HL-60/S4 treated with retinoic acid at 250 ng/mL for 4 days and 3 days (cell line): Measurements from ENCODE around the gene HLA-DMA.

ENCODE experiments used
- in situ Hi-C: fragments of 300-500 bp; cut with MboI; formaldehyde crosslinking; loops from 2 replicates; pipeline ENCODE4 v1.7.0; 2022; ENCODE audit warnings: low sequenced_read_pairs

Gene HLA-DMA

GRCh38 chr6:32976334-32977069, 23.6 kb upstream of the HLA-DMA start:
- in situ Hi-C loops = loop anchor here (25.0 kb wide), 1 partner anchor 89 kb away; no protein-coding TSS in a partner anchor

DNA sequence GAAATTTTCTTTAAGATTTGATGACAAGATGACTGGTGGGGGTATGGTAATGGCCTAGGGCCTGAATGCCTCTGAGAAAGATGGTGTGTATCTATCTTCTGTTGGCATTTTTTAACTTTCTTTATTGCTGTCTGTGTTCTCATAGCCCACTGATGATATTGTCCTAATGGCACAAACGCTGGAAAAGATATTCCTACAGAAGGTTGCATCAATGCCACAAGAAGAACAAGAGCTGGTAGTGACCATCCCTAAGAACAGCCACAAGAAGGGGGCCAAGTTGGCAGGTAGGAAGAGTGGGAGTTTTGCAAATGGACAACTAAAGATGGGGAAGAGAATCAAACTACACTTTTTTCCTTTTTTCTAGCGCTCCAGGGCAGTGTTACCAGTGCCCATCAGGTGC, 23.0 kb upstream of the HLA-DMA start:
- in situ Hi-C loops = loop anchor here (25.0 kb wide), 1 partner anchor 89 kb away; no protein-coding TSS in a partner anchor

DNA sequence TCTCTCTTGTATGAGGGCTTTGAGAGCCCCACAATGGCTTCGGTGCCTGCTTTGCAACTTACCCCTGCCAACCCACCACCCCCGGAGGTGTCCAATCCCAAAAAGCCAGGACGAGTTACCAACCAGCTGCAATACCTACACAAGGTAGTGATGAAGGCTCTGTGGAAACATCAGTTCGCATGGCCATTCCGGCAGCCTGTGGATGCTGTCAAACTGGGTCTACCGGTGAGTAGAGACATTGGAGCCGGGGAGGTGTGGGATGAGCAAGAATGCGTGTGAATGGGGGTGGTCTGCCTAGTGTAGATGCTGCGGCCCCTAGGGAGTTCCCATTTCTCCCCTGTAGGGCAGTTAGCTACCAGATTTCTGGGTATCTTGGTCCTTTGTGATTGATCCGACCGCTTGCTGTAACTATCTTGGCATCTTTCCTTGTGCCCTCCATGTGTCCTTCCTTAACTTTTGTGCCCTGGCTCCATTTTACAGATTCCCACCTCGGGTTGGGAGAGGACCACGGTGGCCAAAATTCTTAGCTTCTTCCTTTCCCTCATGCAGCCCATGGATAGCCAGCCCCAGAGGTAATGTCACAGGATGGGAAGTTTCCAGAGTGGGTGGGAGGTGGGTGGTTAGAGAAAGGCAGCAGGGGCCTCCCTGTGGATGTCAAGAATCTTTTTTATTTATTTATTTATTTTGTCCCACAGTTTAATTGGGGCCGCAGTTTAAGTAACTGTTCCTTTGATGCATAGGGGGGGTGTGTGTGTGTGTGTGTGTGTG, 21.8 kb upstream of the HLA-DMA start:
- in situ Hi-C loops = loop anchor here (25.0 kb wide), 1 partner anchor 87 kb away; no protein-coding TSS in a partner anchor

- in situ Hi-C loops = no loop called here
These were observed 21.1 kb upstream of the HLA-DMA start for GRCh38 chr6:32974016-32974333.

- in situ Hi-C loops = no loop called here
These were observed 20.5 kb upstream of the HLA-DMA start for GRCh38 chr6:32973144-32974015.

DNA sequence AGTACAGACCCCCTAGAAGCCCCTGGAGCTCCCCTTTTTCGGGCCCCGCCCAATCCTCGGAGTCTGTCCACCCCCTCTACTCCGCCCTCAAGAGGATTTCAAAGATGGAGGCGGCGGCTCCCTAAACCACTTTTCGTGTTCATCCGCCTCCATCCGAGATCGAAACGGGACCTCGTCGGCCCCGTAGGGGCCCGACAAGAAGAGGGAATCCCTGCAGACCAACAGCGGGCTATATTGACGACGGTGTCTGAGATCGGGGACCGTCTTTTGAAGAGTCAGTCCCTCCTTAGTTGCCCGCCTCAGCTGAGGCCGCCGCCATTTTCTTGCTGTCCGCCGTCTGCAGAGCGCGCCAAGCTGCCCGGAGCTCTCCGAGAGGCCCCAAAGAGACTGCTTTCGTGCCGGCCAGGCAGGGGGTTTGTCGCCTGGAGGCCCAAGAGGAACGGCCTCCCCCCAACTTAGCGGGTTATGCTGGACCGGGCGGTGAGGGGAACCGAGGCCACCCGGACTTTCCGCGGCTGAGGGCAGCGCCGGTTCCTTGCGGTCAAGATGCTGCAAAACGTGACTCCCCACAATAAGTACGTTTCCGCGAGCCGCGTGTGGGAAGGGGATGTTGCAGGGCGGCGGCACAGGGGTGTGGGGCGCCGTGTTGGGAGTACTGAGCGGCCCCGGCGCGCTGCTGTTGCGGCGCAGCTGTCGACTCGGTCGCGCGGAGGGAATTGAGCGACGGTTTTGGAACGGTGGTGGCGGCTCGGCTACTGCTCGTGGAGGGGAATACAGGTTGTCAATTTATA, 19.7 kb upstream of the HLA-DMA start:
- in situ Hi-C loops = no loop called here

GRCh38 chr6:32971581-32972352, 18.9 kb upstream of the HLA-DMA start:
- in situ Hi-C loops = no loop called here

DNA sequence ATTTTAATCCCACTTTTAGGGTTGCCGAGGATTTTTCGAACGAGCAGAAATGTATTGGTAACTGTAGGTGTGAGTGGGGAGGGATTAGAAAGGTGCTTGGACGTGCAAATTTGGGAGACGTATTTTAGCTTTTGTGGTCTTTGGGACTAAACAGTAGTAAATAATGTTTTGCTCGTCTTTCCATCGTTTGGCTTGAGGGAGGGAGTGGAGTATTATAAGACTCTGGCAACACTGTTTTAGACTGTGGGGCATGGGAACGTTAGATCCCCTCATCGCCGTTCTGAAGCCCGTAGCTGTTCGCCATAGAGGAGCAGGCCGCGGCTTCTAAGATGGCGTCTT, 18.3 kb upstream of the HLA-DMA start:
- in situ Hi-C loops = no loop called here

DNA sequence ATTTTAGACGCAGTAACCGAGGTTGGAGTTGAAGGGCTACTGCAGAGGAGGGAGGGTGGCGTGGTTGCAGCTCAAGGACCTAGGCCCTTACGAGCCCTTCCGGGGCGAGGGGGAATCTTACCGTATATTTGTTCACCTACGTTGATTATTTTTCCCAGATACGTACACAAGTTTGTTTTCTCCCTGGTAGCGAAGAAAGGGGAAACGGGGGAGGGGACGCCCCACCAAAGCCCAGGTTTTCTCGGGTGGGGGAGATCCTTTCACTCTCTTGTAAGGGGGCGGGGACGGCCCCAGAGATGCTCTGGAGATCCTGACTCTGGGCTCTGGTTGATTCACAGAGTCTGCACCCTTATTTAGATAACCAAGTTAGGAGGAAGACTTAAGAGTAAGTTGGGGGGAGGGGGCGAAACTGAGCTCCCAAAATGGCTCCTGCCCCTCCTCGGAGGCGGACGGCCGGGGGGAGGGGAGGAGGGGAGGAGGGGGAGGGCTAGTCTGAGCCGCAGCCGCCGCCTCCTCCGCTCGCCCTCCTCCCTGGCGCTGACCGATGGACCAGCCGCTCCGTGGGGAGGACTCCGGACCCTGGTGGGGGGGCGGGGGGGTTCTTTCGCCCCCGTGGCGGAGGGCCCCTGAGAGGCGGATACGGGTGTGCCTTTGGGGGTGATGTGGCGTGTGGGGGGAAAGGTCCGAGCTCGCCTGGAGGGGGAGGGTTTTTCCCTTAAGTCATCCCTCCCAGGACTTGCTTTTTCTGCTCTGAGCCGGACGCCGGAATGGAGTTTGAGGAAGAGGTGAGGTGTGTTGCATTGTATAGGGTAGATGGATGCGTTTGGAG, 17.7 kb upstream of the HLA-DMA start:
- in situ Hi-C loops = no loop called here

GRCh38 chr6:32969685-32970412, 17.0 kb upstream of the HLA-DMA start:
- in situ Hi-C loops = no loop called here

DNA sequence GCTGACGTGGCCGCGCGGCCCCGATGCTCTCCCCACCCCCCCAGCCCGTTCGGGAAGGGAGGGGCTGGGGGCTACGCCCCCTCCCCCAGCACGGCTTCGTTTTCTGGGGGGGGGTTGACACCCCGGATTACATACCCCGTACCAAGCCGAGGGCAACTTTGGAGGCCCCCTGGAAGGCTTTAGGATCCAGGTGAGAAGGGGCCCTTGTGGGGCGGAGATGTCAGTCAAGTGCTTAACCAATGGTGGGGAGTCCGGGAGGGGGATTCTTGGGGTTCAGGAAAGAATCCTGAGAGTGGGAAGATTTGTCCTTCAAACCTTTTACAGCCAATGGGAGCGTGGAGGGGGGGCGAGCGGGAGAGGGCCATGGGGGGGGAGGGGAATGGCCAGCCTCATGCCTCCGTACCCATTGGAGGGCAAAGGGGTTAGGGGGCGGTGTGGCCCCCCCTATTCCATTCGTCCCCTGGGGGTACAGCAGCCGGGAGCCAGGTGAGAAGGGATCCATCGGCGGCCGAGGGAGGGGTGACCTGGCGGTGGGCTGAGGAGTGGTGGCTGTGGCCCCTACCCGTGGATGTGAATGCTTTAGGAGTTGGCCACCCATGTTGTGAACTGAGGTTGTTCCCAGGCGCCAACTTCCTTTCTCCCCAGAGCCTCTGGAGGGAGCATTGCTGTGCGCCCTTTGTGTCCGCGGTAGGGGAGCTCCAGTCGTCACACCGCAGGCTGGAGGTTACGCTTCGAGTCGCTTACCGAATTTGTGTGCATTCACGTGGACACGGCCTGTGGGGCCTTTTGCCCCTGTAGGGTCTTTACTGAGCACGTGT, 16.2 kb upstream of the HLA-DMA start:
- in situ Hi-C loops = no loop called here

DNA sequence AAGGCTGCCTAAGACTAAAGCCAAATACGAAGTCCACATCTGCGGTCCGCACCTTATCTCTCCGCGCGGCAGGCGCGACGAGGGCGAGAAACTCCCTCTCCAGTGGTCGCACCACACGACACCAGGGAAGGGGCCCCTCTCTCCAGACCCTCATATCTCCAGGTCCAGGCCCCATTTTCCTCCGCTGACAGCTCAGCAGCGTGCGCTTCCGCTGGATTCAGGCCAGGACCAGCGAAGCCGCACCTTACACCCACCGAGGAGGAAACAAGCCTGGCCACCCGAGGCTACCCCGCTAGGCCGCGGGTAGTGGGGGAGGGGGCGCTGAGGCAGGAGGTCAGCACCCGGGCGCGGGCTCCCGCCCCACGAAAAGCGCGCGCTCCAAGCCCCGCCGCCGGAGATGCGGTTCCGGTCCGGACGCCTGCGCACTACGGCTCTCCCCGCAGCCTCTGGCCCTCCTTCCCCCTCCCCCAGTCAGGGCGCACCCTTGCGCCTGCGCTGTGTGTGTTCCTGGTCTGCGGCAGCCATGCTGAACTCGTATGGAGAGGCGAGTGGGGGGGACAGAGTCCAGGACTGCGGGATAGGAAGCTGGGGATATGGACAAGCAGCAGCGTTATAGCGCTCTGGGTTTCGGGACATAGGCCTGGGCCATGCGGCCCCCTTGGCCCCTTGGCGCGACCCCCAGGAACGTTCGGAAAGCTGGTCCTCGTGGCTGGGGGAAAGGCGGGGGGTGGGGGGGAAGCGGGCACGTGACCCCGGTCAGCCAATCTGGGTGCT, 15.4 kb upstream of the HLA-DMA start, which contains the start of gene BRD2:
TSS of gene BRD2 (plus strand) at position 502 of the 774 bp plus-strand sequence. CDS start 4,305 bp downstream, outside the sequence.
- in situ Hi-C loops = no loop called here

- in situ Hi-C loops = no loop called here
These were observed 14.5 kb upstream of the HLA-DMA start for GRCh38 chr6:32967151-32968091.

GRCh38 chr6:32964776-32965175, 11.9 kb upstream of the HLA-DMA start:
- in situ Hi-C loops = no loop called here

DNA sequence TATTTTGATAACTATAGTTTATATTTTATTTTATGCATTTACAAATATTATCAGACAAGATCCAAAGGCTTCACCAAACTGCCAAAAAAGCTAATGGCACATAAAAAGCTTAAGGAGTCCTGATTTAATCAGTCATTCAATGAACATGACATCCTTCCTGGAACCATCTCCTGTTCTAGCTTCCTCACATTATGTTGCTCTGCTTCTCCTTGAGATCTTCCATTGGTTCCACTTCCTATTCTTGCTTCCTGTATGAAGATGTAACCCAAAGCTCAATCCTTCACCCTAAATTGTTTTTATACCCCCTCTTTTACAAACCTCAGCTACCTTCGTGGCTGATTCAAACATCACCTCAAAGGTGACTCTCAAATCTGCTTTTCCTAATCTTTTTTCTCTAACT, 11.0 kb upstream of the HLA-DMA start:
- in situ Hi-C loops = no loop called here
